Measurements from ENCODE around the gene IRGC. TPM values are rescaled to one million over a fixed set of nuclear protein-coding genes. Genes with fewer than 3 reads are reported as not detected.
"Not testable (repeated sequence)": the region's sequence is repeated elsewhere in the genome, so short reads cannot be mapped to it uniquely, and the experiment has no call there.

IRGC gene, protein sequence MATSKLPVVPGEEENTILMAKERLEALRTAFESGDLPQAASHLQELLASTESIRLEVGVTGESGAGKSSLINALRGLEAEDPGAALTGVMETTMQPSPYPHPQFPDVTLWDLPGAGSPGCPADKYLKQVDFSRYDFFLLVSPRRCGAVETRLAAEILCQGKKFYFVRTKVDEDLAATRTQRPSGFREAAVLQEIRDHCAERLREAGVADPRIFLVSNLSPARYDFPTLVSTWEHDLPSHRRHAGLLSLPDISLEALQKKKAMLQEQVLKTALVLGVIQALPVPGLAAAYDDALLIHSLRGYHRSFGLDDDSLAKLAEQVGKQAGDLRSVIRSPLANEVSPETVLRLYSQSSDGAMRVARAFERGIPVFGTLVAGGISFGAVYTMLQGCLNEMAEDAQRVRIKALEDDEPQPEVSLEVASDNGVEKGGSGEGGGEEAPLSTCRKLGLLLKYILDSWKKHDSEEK
- not detected for total RNA-seq
- long read RNA-seq, result 0 reads

DNA sequence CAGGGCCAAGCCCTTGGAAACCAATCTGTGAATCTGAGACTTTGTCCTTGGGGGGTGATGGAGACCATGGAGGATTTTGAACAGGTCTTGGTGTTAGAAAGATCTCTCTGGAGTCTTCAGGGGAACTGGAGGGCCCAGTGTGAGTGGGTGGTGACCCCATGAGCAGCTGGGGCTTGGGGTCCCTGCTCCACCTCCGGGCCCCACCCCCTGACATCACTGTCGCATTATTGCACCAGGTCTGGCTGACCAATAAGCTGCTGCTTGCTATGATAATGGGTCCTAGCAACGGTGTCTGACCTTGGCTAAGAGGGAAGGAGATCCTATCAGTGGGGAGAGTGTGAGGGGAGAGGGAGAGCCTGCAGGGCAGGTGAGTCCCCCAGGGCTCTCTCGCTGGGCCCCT is at the start of gene IRGC:
IRGC (plus strand) TSS at position 301 of the 400 bp plus-strand sequence. CDS start 2,483 bp downstream, outside the sequence.
- DNase-seq (no peak), ATAC-seq (ENCODE audit: poor library complexity) (no peak)
- intact Hi-C loops (cut with DNase I), result no loop called here

DNA sequence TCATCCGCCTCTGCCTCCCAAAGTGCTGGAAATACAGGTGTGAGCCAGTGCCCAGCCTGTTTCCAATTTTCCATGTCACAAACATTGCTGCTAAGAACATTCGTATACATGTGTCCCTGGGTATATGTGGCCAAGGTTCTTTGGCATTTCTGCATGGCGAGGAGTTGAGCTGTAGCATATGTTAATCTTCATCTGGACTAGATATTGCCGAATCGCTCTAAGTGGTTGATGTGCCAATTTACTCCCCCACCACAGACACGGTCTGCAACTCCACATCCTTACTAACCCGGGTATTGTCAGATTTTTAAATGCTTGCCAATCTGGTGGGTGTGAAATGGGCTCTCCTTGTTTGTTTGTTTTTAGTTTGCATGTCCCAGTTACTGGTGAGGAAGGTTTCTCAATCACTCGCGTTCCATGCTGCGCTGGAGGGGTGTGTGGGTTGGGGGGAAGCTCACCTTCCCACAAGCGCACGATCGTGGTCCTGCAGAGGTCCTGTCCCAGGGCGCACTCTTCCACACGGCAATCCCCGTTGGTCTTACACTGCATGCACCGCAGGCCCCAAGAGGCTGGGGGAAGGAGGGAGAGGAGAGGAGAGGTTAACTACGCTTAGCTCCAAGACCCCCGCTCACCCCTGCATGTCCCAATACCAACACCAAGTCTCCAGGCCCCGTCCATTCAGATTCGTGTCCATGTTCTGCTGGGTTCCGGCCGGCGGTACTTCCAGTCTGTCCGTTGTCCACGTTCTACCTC is 48.6 kb upstream of the IRGC start:
- no peak for ATAC-seq (ENCODE audit: poor library complexity)
- intact Hi-C loops (cut with DNase I), result no loop called here
- peak; percentile 47 for DNase-seq

DNA sequence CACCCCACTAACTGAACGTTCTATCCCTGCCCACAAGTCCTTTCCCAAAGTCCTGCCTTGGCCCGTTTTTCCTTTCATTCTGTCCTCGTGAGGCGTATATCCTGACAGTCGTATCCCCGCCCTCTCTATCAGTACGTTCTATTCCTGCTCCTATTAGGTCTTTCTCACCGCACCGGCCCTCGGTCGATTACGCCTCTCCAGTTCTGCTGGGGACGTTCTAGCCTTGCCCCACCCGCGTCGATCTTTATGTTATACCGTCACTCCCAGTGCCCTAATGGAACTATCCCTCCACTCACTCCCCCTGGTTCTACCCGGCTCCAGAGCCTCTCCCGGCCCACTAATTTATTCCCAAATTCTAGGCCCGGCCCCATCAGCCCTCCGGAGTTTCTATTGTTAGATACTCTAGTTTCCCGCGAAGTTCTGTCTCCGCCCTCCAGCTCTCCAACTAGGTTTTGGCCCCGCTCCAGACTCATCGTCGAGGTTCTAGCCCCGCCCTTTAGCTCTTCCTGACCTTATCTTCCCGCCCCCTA is 47.9 kb upstream of the IRGC start:
- no peak for ATAC-seq (ENCODE audit: poor library complexity)
- intact Hi-C loops (cut with DNase I), result no loop called here
- no peak for DNase-seq

- DNase-seq (peak; percentile 99), ATAC-seq (ENCODE audit: poor library complexity) (peak; percentile 90)
- intact Hi-C loops (cut with DNase I), result no loop called here
These were observed 47.3 kb upstream of the IRGC start for GRCh38 chr19:43668406-43669109.

- intact Hi-C loops (cut with DNase I), result loop anchor here (10.0 kb wide), 1 partner anchor 123 kb away; no protein-coding TSS in a partner anchor
- ATAC-seq (ENCODE audit: poor library complexity) (no peak), DNase-seq (no peak)
These were observed 43.7 kb upstream of the IRGC start for GRCh38 chr19:43672061-43672679.

GRCh38 chr19:43673637-43674036 is 42.2 kb upstream of the IRGC start:
- no peak for ATAC-seq (ENCODE audit: poor library complexity)
- no peak for DNase-seq
- intact Hi-C loops (cut with DNase I), result loop anchor here (10.0 kb wide), 1 partner anchor 121 kb away; no protein-coding TSS in a partner anchor

DNA sequence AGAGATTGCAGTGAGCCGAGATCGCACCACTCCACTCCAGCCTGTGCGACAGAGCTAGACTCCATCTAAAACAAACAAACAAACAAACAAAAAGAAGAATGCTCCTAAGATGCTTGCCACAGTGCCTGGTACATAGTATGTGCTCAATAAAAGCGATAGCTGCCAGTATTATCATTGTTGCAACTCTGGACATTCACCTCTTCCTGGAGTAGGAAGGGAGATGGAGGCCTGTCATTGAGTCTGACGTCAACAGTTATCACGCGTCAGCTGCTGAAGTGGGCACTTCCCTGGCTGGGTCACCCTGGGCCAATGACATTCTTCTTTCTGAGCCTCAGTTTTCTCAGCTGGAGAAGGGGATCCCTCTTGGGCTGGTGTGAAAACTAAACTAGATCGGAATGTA is 41.7 kb upstream of the IRGC start:
- DNase-seq (no peak), ATAC-seq (ENCODE audit: poor library complexity) (no peak)
- intact Hi-C loops (cut with DNase I), result loop anchor here (10.0 kb wide), 1 partner anchor 121 kb away; no protein-coding TSS in a partner anchor

GRCh38 chr19:43674596-43674995 is 41.3 kb upstream of the IRGC start:
- intact Hi-C loops (cut with DNase I), result loop anchor here (10.0 kb wide), 1 partner anchor 120 kb away; no protein-coding TSS in a partner anchor
- DNase-seq, result no peak
- ATAC-seq (ENCODE audit: poor library complexity), result peak; percentile 5

- ATAC-seq (ENCODE audit: poor library complexity) (no peak), DNase-seq (no peak)
- intact Hi-C loops (cut with DNase I), result loop anchor here (10.0 kb wide), 1 partner anchor 119 kb away; no protein-coding TSS in a partner anchor
These were observed 40.5 kb upstream of the IRGC start for GRCh38 chr19:43675269-43675879.

DNA sequence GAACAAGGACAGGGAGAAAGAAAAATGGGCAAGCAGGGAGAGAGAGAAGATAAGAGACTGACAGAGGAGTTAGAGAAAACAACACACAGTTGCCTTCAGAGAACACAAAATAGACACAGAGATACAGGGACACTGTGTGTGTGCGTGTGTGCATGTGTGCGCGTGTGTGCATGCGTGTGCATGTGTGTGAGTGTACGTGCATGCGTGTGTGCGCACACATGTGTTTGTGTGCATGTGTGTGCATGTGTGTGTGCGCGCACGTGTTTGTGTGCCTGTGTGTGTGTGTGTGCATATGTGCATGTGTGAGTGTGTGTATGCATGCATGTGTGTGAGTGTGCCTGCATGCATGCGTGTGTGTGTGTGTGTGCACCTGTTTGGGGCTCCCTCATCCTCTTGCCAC is 40.0 kb upstream of the IRGC start:
- no peak for ATAC-seq (ENCODE audit: poor library complexity)
- intact Hi-C loops (cut with DNase I), result loop anchor here (10.0 kb wide), 1 partner anchor 119 kb away; no protein-coding TSS in a partner anchor

GRCh38 chr19:43678512-43679261 is 37.2 kb upstream of the IRGC start:
- intact Hi-C loops (cut with DNase I), result loop anchor here (10.0 kb wide), 1 partner anchor 116 kb away; no protein-coding TSS in a partner anchor
- DNase-seq, result no peak
- ATAC-seq (ENCODE audit: poor library complexity), result no peak

More for the DNA sequence above, 40.0 kb upstream of the IRGC start:
- DNase-seq, result no peak

DNA sequence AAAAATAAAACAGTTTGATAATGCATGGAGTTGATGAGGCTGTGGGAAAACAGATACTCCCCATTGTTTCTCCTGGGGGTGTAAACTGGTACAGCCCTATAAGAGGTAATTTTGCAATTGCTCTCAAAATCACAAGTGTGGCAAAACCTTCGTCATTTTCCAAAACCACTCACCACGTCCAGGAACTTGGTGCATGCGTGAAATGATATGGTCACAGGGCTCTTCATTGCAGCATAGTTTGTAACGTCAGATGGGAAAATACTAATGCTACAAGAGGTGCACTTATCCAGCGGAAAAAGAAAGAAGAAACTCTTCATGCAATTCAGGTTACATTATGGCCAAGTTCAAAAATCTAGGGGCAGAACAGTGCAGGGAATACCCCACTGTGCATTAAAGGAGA is 34.1 kb upstream of the IRGC start:
- ATAC-seq (ENCODE audit: poor library complexity) (no peak), DNase-seq (no peak)
- intact Hi-C loops (cut with DNase I), result no loop called here

- intact Hi-C loops (cut with DNase I); DNase-seq; ATAC-seq (ENCODE audit: poor library complexity): not testable (repeated sequence)
These were observed 33.6 kb upstream of the IRGC start for GRCh38 chr19:43682269-43682668.

DNA sequence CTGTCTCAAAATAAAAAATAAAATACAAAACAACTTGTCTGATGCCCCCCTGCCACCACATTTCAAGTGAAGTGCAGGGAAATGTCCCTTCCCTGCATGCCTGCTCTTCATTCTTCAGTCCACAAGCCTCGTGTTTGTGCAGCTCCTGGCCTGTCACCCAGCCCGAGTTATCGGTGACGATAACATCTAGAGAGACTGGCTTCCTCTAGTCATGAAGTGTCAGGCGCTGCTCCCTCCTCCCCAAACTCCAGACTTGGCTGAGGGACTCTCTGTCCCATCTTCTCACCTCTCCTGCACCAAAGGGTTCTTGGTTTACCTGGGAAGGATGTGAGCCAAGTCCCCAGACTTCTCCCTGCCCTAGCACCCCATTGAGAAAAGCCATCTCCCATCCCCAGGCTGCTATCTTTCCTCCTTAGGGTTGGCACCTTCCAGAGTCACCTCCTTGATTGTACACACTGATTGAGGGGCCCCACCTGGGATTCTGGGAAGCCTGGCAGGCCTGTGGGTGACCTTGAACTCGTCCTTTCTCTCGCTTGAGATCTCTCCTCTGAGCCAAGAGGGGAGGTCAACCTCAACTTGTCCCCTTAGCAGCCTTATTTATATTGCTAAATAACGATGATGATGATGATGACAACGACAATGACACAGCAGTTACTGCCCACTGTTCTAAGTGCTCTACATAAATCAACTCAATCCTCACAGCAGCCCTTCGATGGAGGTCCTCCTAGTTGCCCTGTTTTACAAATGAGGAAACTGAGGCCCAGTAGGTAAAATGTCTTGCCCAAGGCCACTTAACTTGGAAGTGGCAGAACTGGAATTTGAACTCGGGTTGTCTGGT is 32.8 kb upstream of the IRGC start:
- ATAC-seq (ENCODE audit: poor library complexity), result no peak

DNA sequence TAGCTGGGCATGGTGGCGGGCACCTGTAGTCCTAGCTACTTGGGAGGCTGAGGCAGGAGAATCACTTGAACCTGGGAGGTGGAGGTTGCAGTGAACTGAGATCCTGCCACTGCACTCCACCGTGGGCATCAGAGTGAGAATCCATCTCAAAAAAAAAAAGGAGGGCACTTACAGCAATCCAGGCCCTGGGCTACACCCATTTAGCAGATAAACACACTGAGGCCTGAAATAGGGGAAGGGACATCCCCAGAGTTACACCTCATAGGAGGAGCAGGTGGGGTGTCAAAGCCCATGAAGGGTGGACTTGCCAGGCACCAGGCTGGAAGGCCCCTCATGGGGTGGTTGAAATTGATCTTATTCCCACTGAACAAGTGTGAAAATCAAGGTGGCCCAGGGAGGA is 32.0 kb upstream of the IRGC start:
- no peak for ATAC-seq (ENCODE audit: poor library complexity)
- intact Hi-C loops (cut with DNase I), result no loop called here
- DNase-seq, result no peak

More for the DNA sequence above, 32.8 kb upstream of the IRGC start:
- DNase-seq, result no peak
- intact Hi-C loops (cut with DNase I), result no loop called here

DNA sequence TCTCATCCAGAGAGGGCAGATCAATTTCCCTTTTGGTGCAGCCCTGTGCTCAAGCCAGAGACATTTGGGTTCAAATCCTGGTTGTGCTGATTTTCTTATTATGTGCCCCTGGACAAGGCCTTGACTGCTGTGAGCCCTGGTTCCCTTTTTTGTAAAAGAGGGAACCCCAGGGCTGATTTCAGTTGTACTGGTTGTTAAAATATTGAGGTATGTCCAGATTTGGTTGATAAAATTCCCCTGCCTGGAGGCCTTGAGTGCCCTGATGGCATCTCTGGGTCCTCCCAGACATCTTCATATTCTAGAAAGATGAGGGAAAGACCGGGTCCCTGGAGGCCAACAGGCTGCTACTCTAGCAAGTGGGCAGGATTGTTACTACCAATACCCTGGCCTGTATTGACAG is 31.6 kb upstream of the IRGC start:
- intact Hi-C loops (cut with DNase I), result no loop called here
- DNase-seq (no peak), ATAC-seq (ENCODE audit: poor library complexity) (no peak)

Measured in Right ventricle myocardium superior (tissue), 1 donor.